Measurements from ENCODE around the gene AHI1. TPM values are rescaled to one million over a fixed set of nuclear protein-coding genes. Genes with fewer than 3 reads are reported as not detected.

The AHI1 gene
- total RNA-seq, 1 donor from 2014 or later: 5.4 TPM

DNA sequence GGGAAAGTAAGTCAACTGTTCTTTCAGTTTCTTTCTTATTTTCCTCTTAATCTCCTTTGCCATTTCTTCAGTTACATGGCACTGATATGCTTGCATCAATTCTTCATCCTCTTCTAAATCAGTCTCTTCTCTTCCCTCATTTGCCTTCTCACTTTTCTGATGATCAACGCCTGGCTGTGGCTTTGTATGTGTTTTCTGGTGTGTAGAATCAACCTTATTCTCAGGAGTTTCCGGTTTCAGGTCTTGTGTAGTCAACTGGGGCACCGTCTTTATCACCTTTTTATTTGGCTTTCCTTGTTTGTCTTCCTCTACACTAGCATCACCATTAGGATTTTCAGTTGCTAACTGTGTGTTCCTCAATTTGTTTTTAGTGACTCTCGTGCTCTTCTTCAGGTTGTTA, 31.6 kb downstream of the AHI1 start:
- H3K27ac ChIP-seq: no peak overlapping the region
- TF ChIP-seq, protein P1, sequence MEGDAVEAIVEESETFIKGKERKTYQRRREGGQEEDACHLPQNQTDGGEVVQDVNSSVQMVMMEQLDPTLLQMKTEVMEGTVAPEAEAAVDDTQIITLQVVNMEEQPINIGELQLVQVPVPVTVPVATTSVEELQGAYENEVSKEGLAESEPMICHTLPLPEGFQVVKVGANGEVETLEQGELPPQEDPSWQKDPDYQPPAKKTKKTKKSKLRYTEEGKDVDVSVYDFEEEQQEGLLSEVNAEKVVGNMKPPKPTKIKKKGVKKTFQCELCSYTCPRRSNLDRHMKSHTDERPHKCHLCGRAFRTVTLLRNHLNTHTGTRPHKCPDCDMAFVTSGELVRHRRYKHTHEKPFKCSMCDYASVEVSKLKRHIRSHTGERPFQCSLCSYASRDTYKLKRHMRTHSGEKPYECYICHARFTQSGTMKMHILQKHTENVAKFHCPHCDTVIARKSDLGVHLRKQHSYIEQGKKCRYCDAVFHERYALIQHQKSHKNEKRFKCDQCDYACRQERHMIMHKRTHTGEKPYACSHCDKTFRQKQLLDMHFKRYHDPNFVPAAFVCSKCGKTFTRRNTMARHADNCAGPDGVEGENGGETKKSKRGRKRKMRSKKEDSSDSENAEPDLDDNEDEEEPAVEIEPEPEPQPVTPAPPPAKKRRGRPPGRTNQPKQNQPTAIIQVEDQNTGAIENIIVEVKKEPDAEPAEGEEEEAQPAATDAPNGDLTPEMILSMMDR (IDR thresholded peaks at IDR 0.05): no peak

DNA sequence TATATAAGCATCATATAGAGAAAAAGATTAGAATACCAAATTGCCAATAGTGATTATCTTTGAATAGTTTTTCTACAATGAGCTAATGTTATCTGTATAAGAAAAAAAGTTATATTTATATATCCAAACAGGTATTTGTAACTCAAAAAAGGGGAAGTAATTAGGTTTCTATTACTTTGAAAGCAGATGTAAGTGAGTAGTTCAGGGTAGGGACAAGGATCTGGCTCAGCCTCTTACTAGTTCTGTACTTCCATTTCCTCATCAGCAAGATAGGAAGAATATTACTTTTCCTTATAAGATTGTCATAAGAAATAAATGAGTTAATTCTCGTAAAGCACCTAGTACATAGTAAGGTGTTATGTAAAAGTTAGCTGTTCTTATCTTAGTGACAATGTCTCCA, 32.2 kb downstream of the AHI1 start:
- no peaks in the 10 kb centered on the region for H3K9me3 ChIP-seq
- TF ChIP-seq, protein P1 (IDR thresholded peaks at IDR 0.05): no peak
- H3K27me3 ChIP-seq: no peaks in the 10 kb centered on the region
- H3K4me3 ChIP-seq: no peak overlapping the region
- no peak for DNase-seq (ENCODE audit: low spot score in 2 of 2)
- intact Hi-C loops (cut with DNase I): no loop called here
- H3K27ac ChIP-seq: no peak overlapping the region
- H3K4me1 ChIP-seq: no peaks in the 10 kb centered on the region
- peaks cover 3 to 24% of the 10 kb centered on the region in 2 donors for H3K36me3 ChIP-seq

More for the DNA sequence above, 31.6 kb downstream of the AHI1 start:
- no peak overlapping the region for H3K4me3 ChIP-seq
- DNase-seq (ENCODE audit: low spot score in 2 of 2): no peak
- intact Hi-C loops (cut with DNase I): no loop called here
- no peaks in the 10 kb centered on the region for H3K9me3 ChIP-seq
- no peaks in the 10 kb centered on the region for H3K27me3 ChIP-seq
- peaks cover 3 to 26% of the 10 kb centered on the region in 2 donors for H3K36me3 ChIP-seq
- no peaks in the 10 kb centered on the region for H3K4me1 ChIP-seq

DNA sequence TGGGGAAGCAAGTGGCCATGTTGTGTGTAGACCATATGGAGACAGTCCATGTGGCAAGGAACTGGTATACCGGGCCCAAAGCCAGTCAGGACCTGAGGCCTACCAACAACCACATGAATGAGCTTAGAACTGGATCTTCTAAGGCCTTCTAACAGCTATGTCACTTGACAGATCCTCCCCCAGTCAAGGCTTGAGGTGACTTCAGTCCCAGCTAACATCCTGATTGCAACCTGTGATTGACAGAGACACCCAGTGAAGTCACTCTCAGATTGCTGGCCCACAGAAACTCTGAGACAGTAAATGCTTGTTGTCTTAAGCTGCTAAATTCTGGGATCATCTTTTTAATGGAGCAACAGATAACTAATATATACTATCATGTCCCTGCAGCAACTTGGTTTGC, 32.9 kb downstream of the AHI1 start:
- no peak for DNase-seq (ENCODE audit: low spot score in 2 of 2)
- no peak overlapping the region for H3K4me3 ChIP-seq
- intact Hi-C loops (cut with DNase I): no loop called here
- peaks cover 3 to 24% of the 10 kb centered on the region in 2 donors for H3K36me3 ChIP-seq
- TF ChIP-seq, protein P1 (IDR thresholded peaks at IDR 0.05): no peak
- H3K27me3 ChIP-seq: no peaks in the 10 kb centered on the region
- no peaks in the 10 kb centered on the region for H3K9me3 ChIP-seq
- no peak overlapping the region for H3K27ac ChIP-seq
- no peaks in the 10 kb centered on the region for H3K4me1 ChIP-seq

DNA sequence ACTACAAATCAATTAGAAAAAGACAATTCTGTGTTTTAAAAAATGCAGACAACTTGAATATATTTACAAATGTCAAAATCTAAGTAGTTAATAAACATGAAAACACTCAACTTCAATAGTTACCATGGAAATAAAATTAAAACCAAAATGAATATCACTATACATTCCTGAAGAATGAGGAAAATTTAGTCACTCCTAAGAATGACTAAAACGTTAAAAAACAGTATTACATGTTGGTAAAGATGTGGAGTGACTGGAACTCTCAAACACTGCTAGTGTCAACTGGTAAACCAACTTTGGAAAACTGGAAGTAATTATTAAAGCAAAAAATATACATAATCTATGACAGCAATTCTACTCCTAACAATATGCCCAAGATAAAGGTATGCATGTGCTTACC, 36.3 kb downstream of the AHI1 start:
- Histone ChIP-seq H3K36me3 (peaks cover 5 to 21% of the 10 kb centered on the region in 2 donors), H3K4me3 (no peak overlapping the region), H3K27me3 (no peaks in the 10 kb centered on the region), H3K27ac (no peak overlapping the region), H3K4me1 (no peaks in the 10 kb centered on the region), H3K9me3 (no peaks in the 10 kb centered on the region)
- TF ChIP-seq, protein P1 (IDR thresholded peaks at IDR 0.05): no peak
- intact Hi-C loops (cut with DNase I): no loop called here
- no peak for DNase-seq (ENCODE audit: low spot score in 2 of 2)

DNA sequence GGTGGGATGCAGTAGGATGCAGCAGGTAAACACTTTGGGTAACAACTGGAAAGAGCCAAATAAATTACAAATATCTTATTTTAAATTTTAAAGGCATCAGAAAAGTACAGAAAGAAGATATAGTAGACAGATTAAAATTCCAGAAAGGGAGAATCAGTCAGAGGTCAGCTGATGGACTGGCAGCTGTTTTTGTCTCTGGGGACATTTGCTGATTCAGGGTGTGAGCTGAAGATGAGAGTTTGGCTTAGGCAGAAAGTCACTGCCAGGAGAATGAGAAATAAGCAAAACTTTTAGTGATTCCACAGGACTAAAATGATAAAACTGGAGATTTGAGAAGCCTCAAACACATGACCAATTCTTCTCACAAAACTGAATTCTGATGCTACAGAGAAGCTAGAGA, 39.5 kb downstream of the AHI1 start:
- TF ChIP-seq, protein P1 (IDR thresholded peaks at IDR 0.05): no peak
- Histone ChIP-seq H3K4me1 (no peaks in the 10 kb centered on the region), H3K27me3 (no peaks in the 10 kb centered on the region), H3K9me3 (no peaks in the 10 kb centered on the region), H3K4me3 (no peak overlapping the region), H3K36me3 (peaks cover 3 to 6% of the 10 kb centered on the region in 2 donors), H3K27ac (no peak overlapping the region)
- DNase-seq (ENCODE audit: low spot score in 2 of 2): no peak
- intact Hi-C loops (cut with DNase I): no loop called here

DNA sequence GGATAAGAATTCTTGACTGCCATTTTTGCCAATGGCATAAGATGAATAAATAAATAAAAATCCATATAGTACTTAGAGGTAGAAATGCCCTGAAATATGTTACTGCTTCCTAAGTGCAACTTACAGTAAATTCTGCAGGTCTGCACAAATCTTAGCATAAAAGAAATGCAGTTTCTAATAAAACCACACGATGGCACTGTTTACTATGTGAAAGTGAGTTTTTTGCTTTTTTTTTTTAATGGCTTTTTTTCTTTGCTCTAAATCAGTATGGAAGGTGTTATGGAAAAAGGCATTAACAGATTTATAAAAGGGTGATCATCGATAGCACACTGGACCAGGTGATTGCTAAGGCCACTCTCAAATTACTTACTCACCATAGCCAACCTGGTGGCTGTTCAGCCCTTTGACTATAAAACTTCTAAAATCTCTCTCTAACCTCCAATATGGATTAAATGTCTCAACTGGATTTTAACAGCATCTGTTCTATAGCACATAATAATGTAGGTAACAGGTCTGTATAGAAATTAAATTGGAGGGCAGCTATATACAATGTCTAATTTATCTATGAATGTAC, 45.8 kb downstream of the AHI1 start:
- Histone ChIP-seq H3K36me3 (peaks cover 7 to 22% of the 10 kb centered on the region in 2 donors), H3K4me1 (no peaks in the 10 kb centered on the region), H3K9me3 (no peaks in the 10 kb centered on the region), H3K4me3 (no peak overlapping the region), H3K27me3 (no peaks in the 10 kb centered on the region), H3K27ac (no peak overlapping the region)
- intact Hi-C loops (cut with DNase I): loop anchor here (5.0 kb wide), 1 partner anchor 776 kb away; no protein-coding TSS in a partner anchor
- TF ChIP-seq, protein P1 (IDR thresholded peaks at IDR 0.05): peak; percentile 19 to 80 (median 78)
- DNase-seq (ENCODE audit: low spot score in 2 of 2): no peak

Measured in ascending aorta (tissue), 2 donors.